Measurements from ENCODE around the gene TMEM95.
A peak's percentile ranks its signal among the peaks of the same experiment; 100 is the strongest.
"Not testable (repeated sequence)": the region's sequence is repeated elsewhere in the genome, so short reads cannot be mapped to it uniquely, and the experiment has no call there.

Gene TMEM95

GRCh38 chr17:7347630-7348477, 7.1 kb upstream of the TMEM95 start:
- Mint-ChIP-seq H3K4me3 (no peak overlapping the region), H3K27ac (peak overlapping the region; percentile 91)

GRCh38 chr17:7348478-7349242, 6.3 kb upstream of the TMEM95 start:
- DNase-seq (no peak), ATAC-seq (replicated peaks) (no peak)
- Mint-ChIP-seq H3K9me3 (no peaks in the 10 kb centered on the region), H3K27ac (peak overlapping the region; percentile 91), H3K36me3 (peaks cover 36 to 52% of the 10 kb centered on the region in 2 donors), H3K27me3 (no peaks in the 10 kb centered on the region), H3K4me3 (no peak overlapping the region), H3K4me1 (peaks cover 32 to 65% of the 10 kb centered on the region in 2 donors)

More at GRCh38 chr17:7347630-7348477, 7.1 kb upstream of the TMEM95 start:
- no peak for DNase-seq
- Mint-ChIP-seq H3K36me3 (peaks cover 38 to 58% of the 10 kb centered on the region in 2 donors), H3K9me3 (no peaks in the 10 kb centered on the region), H3K4me1 (peaks cover 29 to 61% of the 10 kb centered on the region in 2 donors), H3K27me3 (no peaks in the 10 kb centered on the region)
- ATAC-seq (replicated peaks) = no peak

- Mint-ChIP-seq H3K36me3 (peaks cover 28 to 40% of the 10 kb centered on the region in 2 donors), H3K4me3 (peak within 1 kb of the TSS; percentile 91 to 95), H3K27ac (peak within 1 kb of the TSS; percentile 88), H3K4me1 (peaks cover 44 to 78% of the 10 kb centered on the region in 2 donors), H3K27me3 (no peaks in the 10 kb centered on the region), H3K9me3 (no peaks in the 10 kb centered on the region)
- peak; percentile 81 for DNase-seq
- peak; percentile 71 to 76 for ATAC-seq (replicated peaks)
These were observed 3.1 kb upstream of the TMEM95 start, which contains the start of gene KCTD11 for GRCh38 chr17:7351665-7352502. TSS of gene KCTD11 (plus strand) at chr17:7352162.

GRCh38 chr17:7352503-7352889, 2.5 kb upstream of the TMEM95 start:
- Mint-ChIP-seq H3K4me3 (peak overlapping the region; percentile 91 to 95), H3K36me3 (peaks cover 24 to 35% of the 10 kb centered on the region in 2 donors), H3K4me1 (peaks cover 40 to 73% of the 10 kb centered on the region in 2 donors), H3K9me3 (no peaks in the 10 kb centered on the region), H3K27ac (peak overlapping the region; percentile 88), H3K27me3 (no peaks in the 10 kb centered on the region)
- peak; percentile 1 for ATAC-seq (replicated peaks)
- no peak for DNase-seq

GRCh38 chr17:7352910-7353635, 1.9 kb upstream of the TMEM95 start:
- Mint-ChIP-seq H3K27ac (peak overlapping the region; percentile 88), H3K4me1 (peaks cover 40 to 68% of the 10 kb centered on the region in 2 donors), H3K27me3 (no peaks in the 10 kb centered on the region), H3K4me3 (peak overlapping the region; percentile 91 to 95), H3K36me3 (peaks cover 19 to 29% of the 10 kb centered on the region in 2 donors), H3K9me3 (no peaks in the 10 kb centered on the region)
- DNase-seq (no peak), ATAC-seq (replicated peaks) (no peak)

- peaks cover 8 to 18% of the 10 kb centered on the region in 2 donors for H3K36me3 Mint-ChIP-seq
These were observed 603 bp upstream of the TMEM95 start for GRCh38 chr17:7354262-7354843.

GRCh38 chr17:7355573-7355972, 617 bp downstream of the TMEM95 start:
- peak overlapping the region; percentile 47 for H3K27ac Mint-ChIP-seq
- DNase-seq (no peak), ATAC-seq (replicated peaks) (no peak)
- H3K36me3 Mint-ChIP-seq = peaks cover 8 to 10% of the 10 kb centered on the region in 2 donors
- H3K4me3 Mint-ChIP-seq = no peak overlapping the region
- no peaks in the 10 kb centered on the region for H3K9me3 Mint-ChIP-seq
- peaks cover 28 to 46% of the 10 kb centered on the region in 2 donors for H3K4me1 Mint-ChIP-seq
- H3K27me3 Mint-ChIP-seq = no peaks in the 10 kb centered on the region

More at GRCh38 chr17:7354262-7354843, 603 bp upstream of the TMEM95 start:
- Mint-ChIP-seq H3K4me1 (peaks cover 35 to 56% of the 10 kb centered on the region in 2 donors), H3K27ac (peak overlapping the region; percentile 70), H3K4me3 (no peak overlapping the region), H3K9me3 (no peaks in the 10 kb centered on the region), H3K27me3 (no peaks in the 10 kb centered on the region)
- DNase-seq (no peak), ATAC-seq (replicated peaks) (no peak)

GRCh38 chr17:7356072-7356549, 1.2 kb downstream of the TMEM95 start:
- Mint-ChIP-seq H3K4me3 (no peak overlapping the region), H3K27me3 (no peaks in the 10 kb centered on the region), H3K4me1 (peaks cover 28 to 41% of the 10 kb centered on the region in 2 donors), H3K27ac (peak overlapping the region; percentile 14), H3K9me3 (no peaks in the 10 kb centered on the region), H3K36me3 (peaks cover 6 to 9% of the 10 kb centered on the region in 2 donors)
- DNase-seq (peak; percentile 83), ATAC-seq (replicated peaks) (peak; percentile 74 to 76)

GRCh38 chr17:7356756-7357155, 1.8 kb downstream of the TMEM95 start:
- Mint-ChIP-seq H3K36me3 (peaks cover 2 to 6% of the 10 kb centered on the region in 2 donors), H3K27ac (no peak overlapping the region), H3K9me3 (no peaks in the 10 kb centered on the region), H3K27me3 (peaks cover 3 to 6% of the 10 kb centered on the region in 2 donors), H3K4me3 (peak overlapping the region in 1 of 2 donors; percentile 14), H3K4me1 (peaks cover 25 to 36% of the 10 kb centered on the region in 2 donors)
- no peak for ATAC-seq (replicated peaks)
- DNase-seq = no peak

- Mint-ChIP-seq H3K27ac (no peak overlapping the region), H3K27me3 (peaks cover 7 to 10% of the 10 kb centered on the region in 2 donors), H3K4me3 (no peak overlapping the region), H3K4me1 (peaks cover 24 to 33% of the 10 kb centered on the region in 2 donors), H3K9me3 (no peaks in the 10 kb centered on the region), H3K36me3 (peaks cover 2 to 5% of the 10 kb centered on the region in 2 donors)
- DNase-seq (no peak), ATAC-seq (replicated peaks) (no peak)
These were observed 2.4 kb downstream of the TMEM95 start for GRCh38 chr17:7357381-7357780.

- Mint-ChIP-seq H3K9me3 (no peaks in the 10 kb centered on the region), H3K4me3 (no peak overlapping the region), H3K27me3 (peaks cover 7 to 10% of the 10 kb centered on the region in 2 donors), H3K4me1 (no peaks in the 10 kb centered on the region), H3K36me3 (no peaks in the 10 kb centered on the region), H3K27ac (no peak overlapping the region)
- ATAC-seq (replicated peaks) (no peak), DNase-seq (no peak)
These were observed 7.0 kb downstream of the TMEM95 start for GRCh38 chr17:7361906-7362305.

- H3K27me3 Mint-ChIP-seq = peaks cover 7 to 10% of the 10 kb centered on the region in 2 donors
- ATAC-seq (replicated peaks) = no peak
These were observed 8.4 kb downstream of the TMEM95 start for GRCh38 chr17:7363311-7363710.

GRCh38 chr17:7365963-7366362, 11.0 kb downstream of the TMEM95 start:
- not testable (repeated sequence) for H3K36me3 Mint-ChIP-seq; H3K9me3 Mint-ChIP-seq; H3K27ac Mint-ChIP-seq; H3K4me3 Mint-ChIP-seq; H3K4me1 Mint-ChIP-seq; ATAC-seq (replicated peaks); DNase-seq
- H3K27me3 Mint-ChIP-seq = peaks cover 7 to 20% of the 10 kb centered on the region in 2 donors

More at GRCh38 chr17:7363311-7363710, 8.4 kb downstream of the TMEM95 start:
- no peaks in the 10 kb centered on the region for H3K36me3 Mint-ChIP-seq
- no peaks in the 10 kb centered on the region for H3K9me3 Mint-ChIP-seq
- H3K4me3 Mint-ChIP-seq = no peak overlapping the region
- H3K27ac Mint-ChIP-seq = no peak overlapping the region
- DNase-seq = no peak
- peaks cover 0 to 4% of the 10 kb centered on the region in 2 donors for H3K4me1 Mint-ChIP-seq
